ENCODE measurements around the gene RPL13. TPM values are rescaled to one million over a fixed set of nuclear protein-coding genes. Genes with fewer than 3 reads are reported as not detected.

The RPL13 gene
- 1,994 and 2,507 TPM in 2 replicates for total RNA-seq

DNA sequence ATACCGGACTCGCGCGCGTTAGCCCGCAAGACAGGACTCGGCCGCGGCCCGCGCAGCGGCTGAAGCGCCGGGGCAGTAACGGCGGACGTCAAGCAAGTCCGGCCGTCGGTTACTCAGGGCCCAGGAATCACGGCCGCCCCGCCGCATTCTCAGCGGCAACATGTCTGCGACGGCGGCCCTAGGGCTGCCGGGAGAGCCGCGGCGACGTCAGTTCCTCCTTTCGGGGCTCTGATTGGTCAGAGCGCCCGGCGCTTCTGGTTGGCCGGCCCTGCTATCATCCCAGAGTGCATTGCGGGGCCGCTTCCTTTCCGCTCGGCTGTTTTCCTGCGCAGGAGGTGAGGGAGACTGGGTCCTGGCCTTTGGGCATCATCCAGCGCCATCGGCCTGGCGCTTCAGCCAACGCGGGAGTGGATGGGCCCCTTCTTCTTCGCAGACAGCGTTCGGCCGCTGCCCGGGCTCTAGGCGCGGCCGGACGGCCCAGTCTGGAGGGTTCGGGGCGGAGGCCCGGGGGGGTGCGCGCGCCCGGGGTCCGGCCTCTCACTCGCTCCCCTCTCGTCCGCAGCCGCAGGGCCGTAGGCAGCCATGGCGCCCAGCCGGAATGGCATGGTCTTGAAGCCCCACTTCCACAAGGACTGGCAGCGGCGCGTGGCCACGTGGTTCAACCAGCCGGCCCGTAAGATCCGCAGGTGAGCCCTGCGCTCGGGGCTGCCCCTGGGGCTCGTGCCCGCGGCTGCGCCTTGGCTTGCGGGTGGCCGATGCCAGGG, at the start of gene RPL13:
Gene RPL13, plus strand, starts transcription at position 305 of the 764 bp plus-strand sequence. Its CDS starts 278 bp downstream, at position 583.

DNA sequence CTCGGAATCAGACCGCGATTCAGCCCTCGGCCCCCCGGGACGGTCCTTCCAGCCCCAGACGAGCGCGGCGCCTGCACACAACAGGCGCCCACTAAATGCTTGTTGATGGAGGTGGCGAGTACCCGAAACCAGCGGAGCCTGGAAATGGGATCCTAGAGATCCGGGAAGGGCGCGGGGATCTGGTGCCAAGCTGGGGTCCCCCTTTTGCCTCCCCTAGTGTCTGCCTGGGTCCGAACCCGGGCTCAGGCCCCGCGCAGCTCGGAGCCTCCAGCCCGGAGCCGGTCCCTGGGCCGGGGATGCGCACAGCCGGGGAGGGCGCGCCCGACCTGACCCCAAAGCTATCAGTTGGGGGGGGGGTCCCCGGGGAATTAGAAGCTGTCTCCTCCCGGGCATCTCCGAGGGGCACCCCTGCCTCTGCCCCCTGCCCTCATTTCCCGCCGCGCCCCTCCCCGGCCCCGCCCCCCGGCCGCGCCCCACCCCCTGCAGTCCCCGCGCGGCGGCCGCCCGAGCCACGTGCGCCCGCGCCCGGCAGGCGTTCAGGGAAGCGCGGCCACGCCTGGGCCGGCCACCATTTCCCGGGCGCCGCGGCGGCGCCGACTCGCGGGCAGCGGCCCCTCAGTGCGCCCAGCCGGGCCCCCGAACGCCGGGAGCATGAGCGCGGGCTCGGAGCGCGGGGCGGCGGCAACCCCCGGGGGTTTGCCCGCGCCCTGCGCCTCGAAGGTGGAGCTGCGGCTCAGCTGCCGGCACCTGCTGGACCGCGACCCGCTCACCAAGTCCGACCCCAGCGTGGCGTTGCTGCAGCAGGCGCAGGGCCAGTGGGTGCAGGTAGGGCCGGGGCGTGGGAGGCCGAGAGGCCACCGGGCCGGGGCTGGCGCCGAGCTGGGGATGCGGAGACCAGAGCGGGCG, 15.0 kb downstream of the RPL13 start, which contains the start of gene CPNE7:
Gene CPNE7, plus strand, starts transcription at position 512 of the 906 bp plus-strand sequence. Its CDS starts 140 bp downstream, at position 652.

DNA sequence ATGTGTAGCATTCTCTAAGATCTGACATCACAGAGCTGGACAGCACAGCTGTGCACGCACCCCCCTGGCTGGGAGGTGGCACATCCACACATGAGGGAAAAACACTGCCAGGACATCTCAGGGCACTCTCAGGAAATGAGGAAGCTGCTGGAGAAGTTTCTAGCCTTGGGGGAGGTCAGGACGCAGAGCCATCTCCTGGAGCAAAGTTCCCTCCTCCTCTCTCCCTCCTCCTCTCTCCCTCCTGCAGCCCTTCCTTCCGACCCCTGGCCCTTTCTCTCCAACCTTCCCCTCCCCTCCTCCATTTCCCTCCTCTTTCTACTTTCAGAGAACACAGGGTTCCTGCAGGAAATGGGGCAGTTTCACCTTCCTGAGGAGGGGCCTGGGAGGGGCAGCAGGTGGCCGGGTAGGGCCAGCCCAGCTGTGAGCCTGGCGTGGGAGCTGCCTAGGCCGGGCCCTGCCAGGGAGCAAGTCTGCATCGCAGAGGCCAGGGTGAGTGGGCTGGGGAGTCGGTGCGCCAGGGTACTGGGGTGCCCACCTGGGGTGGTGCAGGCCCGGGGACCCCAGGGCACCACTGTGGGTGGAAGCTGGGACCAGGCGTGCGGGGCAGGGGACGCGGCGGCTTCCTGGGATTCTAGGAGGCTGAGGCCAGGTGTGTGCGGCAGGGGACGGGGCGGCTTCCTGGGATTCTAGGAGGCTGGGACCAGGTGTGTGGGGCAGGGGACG, 52.9 kb downstream of the RPL13 start, which contains the start of gene DPEP1:
Gene DPEP1, plus strand, starts transcription at position 412 of the 723 bp plus-strand sequence. CDS start 16,769 bp downstream, outside the sequence.

Small RNA genes lying within 50 kb of the gene (small RNA-seq; reads per million reads assigned to genes)
- gene SNORD68: not detected

Other genes starting within 250 kb of the RPL13 start
- 85.2 and 101 TPM in 2 replicates for gene ANKRD11, start 70.1 kb upstream of the RPL13 start, total RNA-seq
- 132 and 146 TPM in 2 replicates for gene SPG7, start 52.3 kb upstream of the RPL13 start, total RNA-seq
- gene CPNE7, start 15.1 kb downstream of the RPL13 start, total RNA-seq: 3.2 and 5.0 TPM in 2 replicates
- gene DPEP1, start 53.0 kb downstream of the RPL13 start, total RNA-seq: not detected in 2 replicates
- gene CHMP1A, start 97.0 kb downstream of the RPL13 start, total RNA-seq: 86.7 and 114 TPM in 2 replicates
- 2.6 and 3.1 TPM in 2 replicates for gene SPATA33, start 97.2 kb downstream of the RPL13 start, total RNA-seq
- gene CDK10, start 126.0 kb downstream of the RPL13 start, total RNA-seq: 35.1 and 35.5 TPM in 2 replicates
- gene SPATA2L, start 141.0 kb downstream of the RPL13 start, total RNA-seq: 11.7 and 14.6 TPM in 2 replicates
- 18.5 and 19.8 TPM in 2 replicates for gene VPS9D1, start 160.2 kb downstream of the RPL13 start, total RNA-seq
- 13.8 and 18.5 TPM in 2 replicates for gene ZNF276, start 160.9 kb downstream of the RPL13 start, total RNA-seq

All from hair follicle dermal papilla cell (primary cell).